Adipose tissue (tissue), 3 donors: ENCODE measurements around the gene RPH3AL. TPM values are rescaled to one million over a fixed set of nuclear protein-coding genes. Genes with fewer than 3 reads are reported as not detected.
"Not testable (repeated sequence)": the region's sequence is repeated elsewhere in the genome, so short reads cannot be mapped to it uniquely, and the experiment has no call there.

Experiments
- H3K27ac ChIP-seq: one replicate; pipeline ENCODE4 v1.5.1; 2013; ENCODE audit warnings: low read depth, low read length
- WGBS, 3 donors: extraction: QIAGEN DNeasy Blood & Tissue Kit; methylation state at CpG; one replicate each; pipeline ENCODE4 v1.1.7; 2013; 5-methylcytosine and 5-hydroxymethylcytosine counted together
- polyA plus RNA-seq, 3 donors: library from polyadenylated mRNA; stranded (reverse); fragments of 200-250 nt; gene quantifications; one replicate each; pipeline ENCODE4 v1.2.3, GENCODE V29; 2013
- donor health status: healthy with polysubstance abuse.
- donor health status: Bipolar disorder and iron deficiency.
- donor health status: healthy.

The RPH3AL gene
- polyA plus RNA-seq, 3 donors = 19.7 to 30.1 (median 25.5) TPM

DNA sequence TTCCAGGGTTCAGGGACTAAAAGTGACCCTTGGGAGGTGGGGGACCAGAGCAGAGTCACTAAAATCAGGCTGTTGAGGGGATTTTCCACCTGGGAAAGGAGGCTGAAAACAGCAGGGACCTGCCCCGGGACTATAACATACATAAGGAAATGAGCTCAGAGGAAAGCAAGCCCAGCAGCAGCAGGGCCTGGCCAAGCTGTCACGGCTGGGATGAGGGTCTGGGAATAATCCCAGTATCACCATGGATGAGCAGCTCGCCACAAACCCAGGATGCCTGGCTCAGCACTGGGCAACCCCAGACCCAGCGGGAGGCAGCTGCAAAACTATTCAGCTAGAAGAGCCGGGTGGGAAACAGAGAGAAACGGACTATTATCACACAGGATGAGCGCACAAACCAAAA is 72.4 kb downstream of the RPH3AL start:
- 76 to 85% (median 83%) methylated on average over 7 of the region's 7 CpGs for whole genome bisulfite sequencing, 3 donors
- H3K27ac ChIP-seq = no peak overlapping the region

DNA sequence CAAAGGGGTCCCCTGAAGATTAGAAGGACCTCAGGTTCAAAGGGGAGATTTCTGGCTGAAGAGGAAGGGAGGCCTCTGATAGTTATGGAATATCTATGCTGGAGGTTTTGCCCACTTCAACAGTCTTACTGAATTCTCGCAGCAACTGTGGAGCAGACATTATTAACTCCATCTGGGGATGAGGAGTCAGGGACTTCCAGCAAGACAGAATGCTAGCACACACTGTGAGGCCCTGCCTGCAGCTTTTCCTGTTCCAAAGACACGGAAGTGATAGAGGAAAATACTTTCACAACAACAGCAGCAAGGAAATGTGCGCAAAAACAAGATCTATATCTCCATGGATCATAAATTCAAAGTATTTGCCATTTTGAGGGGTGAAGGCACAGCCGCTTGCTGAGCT is 72.8 kb downstream of the RPH3AL start:
- no peak overlapping the region for H3K27ac ChIP-seq
- WGBS, 3 donors = 51 to 74% (median 57%) methylated on average over 4 of the region's 4 CpGs

DNA sequence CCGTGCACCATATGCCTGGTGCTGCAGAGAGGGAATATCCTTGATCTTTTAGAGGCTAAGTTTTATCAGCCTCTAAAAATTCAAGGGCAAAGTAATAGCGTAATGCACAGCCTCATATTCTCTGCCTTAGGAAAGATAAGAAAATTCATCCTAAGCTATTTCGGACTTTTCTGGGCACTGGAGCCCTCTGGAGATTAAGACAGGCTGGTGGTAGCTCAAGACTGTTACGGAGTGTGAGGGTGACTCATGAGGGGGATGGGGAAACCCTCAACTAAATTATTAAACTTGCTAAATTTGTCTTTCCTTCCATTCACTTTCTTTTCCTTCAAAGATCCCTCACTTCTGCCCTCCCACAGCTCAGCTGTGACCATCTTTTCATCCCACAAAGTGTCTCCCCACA is 73.3 kb downstream of the RPH3AL start:
- WGBS, 3 donors = 74 to 93% (median 82%) methylated on average over 4 of the region's 4 CpGs
- no peak overlapping the region for H3K27ac ChIP-seq

DNA sequence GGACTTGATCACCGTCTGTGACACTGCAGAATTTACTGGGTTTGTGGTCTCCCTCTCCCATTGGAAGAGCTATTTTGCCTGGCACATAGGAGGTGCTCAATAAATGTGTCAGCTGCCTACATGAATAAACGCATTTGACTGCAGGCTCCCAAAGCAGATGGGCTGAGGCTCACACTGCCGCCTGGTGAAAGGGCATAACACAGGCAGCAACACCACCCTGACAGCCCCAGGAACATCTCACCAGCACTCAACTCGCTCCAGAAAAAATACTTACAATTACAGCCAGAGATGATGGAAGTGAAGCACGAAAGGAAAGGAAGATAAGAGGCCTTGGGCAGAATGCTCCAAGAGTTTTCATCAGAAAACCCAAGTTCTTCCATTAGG is 73.9 kb downstream of the RPH3AL start:
- WGBS, 3 donors = 94 to 95% (median 94%) methylated on average over 5 of the region's 5 CpGs
- no peak overlapping the region for H3K27ac ChIP-seq

GRCh38 chr17:278055-278675 is 74.4 kb downstream of the RPH3AL start:
- 87 to 91% (median 90%) methylated on average over 12 of the region's 12 CpGs for WGBS, 3 donors
- no peak overlapping the region for H3K27ac ChIP-seq

- no peak overlapping the region for H3K27ac ChIP-seq
- WGBS, 3 donors = 87 to 96% (median 94%) methylated on average over 5 of the region's 5 CpGs
Observed at GRCh38 chr17:274902-275301, 77.7 kb downstream of the RPH3AL start.

DNA sequence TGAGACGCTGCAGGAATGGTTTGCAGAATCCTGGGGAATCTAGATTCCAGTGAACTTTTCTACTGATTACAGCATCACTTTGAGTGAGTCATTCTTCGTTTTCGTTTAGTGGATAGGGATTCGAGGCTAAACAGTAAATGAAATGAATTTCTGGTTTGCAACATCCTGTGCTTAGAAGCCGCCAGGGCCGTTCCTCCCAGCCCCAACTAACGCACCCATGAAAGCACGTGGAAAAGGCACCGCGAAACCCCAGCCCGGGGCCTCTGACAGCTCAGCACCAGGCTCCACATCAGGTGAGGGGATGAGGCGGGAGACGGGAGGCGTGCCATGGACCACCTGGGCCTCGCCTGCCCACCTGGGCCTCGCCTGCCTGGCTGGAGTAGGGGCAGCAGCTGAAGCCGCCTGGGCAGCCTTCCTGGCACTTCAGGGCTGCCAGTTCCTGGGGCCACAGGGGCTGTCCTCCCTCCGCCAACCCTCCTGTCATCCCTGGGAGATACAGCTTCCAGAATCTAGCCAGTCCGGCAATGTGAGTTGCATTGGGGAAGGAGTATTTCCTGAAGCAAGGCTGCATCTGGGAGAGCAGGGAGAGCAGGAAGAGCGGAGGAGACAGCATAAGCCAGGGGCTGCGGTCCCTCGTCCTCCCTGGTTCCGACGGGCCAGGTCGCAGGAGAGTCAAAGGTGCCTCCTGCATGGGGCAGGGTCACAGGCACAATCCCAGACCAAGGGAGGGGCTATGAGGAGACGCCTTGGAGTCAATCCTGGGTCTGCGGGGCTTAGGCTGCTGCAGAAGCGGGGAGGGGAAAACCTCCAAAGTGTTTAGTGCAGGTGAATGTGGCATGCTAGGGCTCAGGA is 78.4 kb downstream of the RPH3AL start:
- no peak overlapping the region for H3K27ac ChIP-seq
- 83 to 90% (median 87%) methylated on average over 28 of the region's 28 CpGs for WGBS, 3 donors

DNA sequence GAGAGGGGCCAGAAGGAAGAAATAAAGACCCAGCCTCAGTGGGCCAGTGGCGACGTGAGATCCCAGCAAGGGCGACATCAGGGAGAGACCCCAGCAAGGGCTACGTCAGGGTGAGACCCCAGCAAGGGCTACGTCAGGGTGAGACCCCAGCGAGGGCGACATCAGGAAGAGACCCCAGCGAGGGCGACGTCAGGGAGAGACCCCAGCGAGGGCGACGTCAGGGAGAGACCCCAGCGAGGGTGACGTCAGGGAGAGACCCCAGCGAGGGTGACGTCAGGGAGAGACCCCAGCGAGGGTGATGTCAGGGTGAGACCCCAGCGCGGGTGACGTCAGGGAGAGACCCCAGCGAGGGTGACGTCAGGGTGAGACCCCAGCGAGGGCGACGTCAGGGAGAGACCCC is 79.8 kb downstream of the RPH3AL start:
- 77 to 85% (median 79%) methylated on average over 20 to 25 of the region's 26 CpGs for WGBS, 3 donors
- H3K27ac ChIP-seq = not testable (repeated sequence)

DNA sequence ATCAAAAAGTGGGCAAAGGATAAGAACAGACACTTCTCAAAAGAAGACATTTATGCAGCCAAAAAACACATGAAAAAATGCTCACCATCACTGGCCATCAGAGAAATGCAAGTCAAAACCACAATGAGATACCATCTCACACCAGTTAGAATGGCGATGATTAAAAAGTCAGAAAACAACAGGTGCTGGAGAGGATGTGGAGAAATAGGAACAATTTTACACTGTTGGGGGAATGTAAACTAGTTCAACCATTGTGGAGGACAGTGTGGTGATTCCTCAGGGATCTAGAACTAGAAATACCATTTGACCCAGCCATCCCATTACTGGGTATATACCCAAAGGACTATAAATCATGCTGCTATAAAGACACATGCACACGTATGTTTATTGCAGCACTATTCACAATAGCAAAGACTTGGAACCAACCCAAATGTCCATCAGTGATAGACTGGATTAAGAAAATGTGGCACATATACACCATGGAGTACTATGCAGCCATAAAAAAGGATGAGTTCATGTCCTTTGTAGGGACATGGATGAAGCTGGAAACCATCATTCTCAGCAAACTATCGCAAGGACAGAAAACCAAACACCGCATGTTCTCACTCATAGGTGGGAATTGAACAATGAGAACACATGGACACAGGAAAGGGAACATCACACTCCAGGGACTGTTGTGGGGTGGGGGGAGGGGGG is 80.5 kb downstream of the RPH3AL start:
- WGBS, 3 donors = 89 to 100% (median 91%) methylated on average over 1 of the region's 4 CpGs
- H3K27ac ChIP-seq = not testable (repeated sequence)

DNA sequence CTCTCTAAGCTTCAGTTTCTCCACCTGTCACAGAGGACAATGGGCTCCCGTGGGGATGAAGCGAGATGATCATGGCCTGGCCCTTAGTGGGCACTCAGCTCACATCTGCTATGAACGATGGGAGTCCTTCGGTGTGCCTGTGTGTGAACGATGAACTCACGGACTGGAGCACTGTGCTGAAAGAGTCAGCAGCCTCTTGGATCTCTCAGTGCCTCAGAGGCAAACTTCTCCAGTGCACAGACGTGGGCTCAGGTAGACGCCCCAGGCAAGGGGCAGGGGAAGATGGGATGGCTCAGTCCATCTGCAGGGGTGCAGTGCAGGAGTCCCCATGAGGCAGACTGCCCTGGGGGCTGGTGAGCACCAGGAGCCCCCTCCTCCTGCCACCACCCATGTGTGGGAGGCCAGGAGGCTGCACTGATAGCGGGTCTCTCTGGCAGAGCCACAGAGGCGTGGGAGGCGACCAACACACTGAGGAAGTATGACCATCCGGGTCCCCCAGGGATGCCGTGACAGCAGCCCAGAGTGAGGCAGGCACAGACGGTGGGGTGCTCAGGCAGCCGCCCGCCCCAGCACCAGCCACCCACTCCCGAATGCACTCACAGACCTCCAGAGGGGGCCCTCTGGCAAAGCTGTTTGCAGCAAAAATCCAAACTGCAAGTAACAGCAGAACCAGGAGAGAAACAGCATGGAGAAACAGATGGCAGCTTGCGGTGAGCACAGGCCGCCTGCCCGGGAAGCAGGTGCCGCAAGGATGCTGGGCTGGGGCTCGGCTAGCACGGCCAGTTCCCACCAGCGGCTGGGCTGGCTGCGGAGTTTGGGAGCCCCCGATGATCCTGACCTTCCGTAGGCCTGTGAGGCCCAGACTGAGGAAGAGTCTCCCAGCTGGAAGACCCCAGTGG is 82.7 kb downstream of the RPH3AL start:
- 88 to 93% (median 89%) methylated on average over 27 of the region's 27 CpGs for WGBS, 3 donors
- no peak overlapping the region for H3K27ac ChIP-seq

GRCh38 chr17:266701-267667 is 85.6 kb downstream of the RPH3AL start:
- WGBS, 3 donors = 51 to 74% (median 51%) methylated on average over 31 of the region's 31 CpGs

GRCh38 chr17:266219-266618 is 86.4 kb downstream of the RPH3AL start:
- no peak overlapping the region for H3K27ac ChIP-seq
- 83 to 92% (median 88%) methylated on average over 6 of the region's 6 CpGs for WGBS, 3 donors

More at GRCh38 chr17:266701-267667, 85.6 kb downstream of the RPH3AL start:
- no peak overlapping the region for H3K27ac ChIP-seq

GRCh38 chr17:265718-266117 is 86.9 kb downstream of the RPH3AL start:
- no peak overlapping the region for H3K27ac ChIP-seq
- WGBS, 3 donors = 58 to 71% (median 64%) methylated on average over 10 of the region's 10 CpGs

DNA sequence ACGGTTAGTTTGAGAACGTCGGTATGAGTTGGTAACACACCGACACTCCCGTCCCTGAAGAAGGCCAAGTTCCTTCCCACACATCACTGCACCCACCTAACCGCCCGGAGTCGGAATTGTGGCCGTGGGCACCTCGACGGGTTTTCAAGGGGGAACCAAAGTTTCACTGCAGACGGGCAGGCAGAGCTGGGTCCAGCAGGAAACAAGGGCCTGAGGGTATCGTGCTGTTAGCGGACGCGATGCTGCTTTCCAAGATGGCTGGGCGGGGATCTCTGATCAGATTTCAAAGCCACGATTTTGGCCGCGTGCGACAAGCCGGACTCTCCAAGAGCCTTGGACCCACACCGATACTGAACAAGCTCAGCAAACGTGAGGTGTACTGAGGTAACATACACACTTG is 88.8 kb downstream of the RPH3AL start:
- 94 to 97% (median 96%) methylated on average over 24 of the region's 24 CpGs for WGBS, 3 donors
- no peak overlapping the region for H3K27ac ChIP-seq

DNA sequence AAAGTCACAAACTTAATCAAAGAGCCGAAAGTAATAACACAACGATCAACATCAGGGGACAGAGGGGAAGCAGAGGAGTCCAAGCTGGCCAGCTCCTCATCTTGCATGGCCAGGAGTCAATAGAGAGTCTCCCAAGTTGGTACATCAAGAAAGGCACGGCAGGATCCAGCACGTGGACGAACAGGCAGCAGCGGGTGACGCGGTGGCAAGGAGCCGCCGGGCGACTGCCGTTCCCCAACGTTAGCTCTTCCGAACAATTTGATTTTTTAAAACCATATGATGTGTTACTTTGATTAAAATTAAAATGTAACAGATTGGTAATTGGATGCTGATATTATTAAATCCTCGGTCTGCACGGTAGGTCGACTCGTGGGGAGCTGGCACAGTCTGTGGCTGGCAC is 89.3 kb downstream of the RPH3AL start:
- 94 to 99% (median 97%) methylated on average over 18 of the region's 18 CpGs for WGBS, 3 donors
- H3K27ac ChIP-seq = no peak overlapping the region

GRCh38 chr17:261635-262034 is 91.0 kb downstream of the RPH3AL start:
- H3K27ac ChIP-seq = no peak overlapping the region
- 68 to 77% (median 75%) methylated on average over 8 of the region's 8 CpGs for WGBS, 3 donors

- WGBS, 3 donors = 71 to 94% (median 80%) methylated on average over 4 of the region's 4 CpGs
- peak overlapping the region; percentile 44 for H3K27ac ChIP-seq
Observed at GRCh38 chr17:260944-261343, 91.7 kb downstream of the RPH3AL start.
